Psoas muscle (tissue), 8 donors: ENCODE data around the gene ZSWIM6. TPM values are rescaled to one million over a fixed set of nuclear protein-coding genes. Genes with fewer than 3 reads are reported as not detected.

Source experiments
- ATAC-seq, 4 donors: fragments of 200-7000 bp; cut with Tn5 transposase; one replicate each; pipeline ENCODE4 v1.9.1; 2020; ENCODE audit warnings: moderate library complexity in 3 of 4, mild to moderate bottlenecking in 2 of 4
- DNase-seq, 2 donors: peaks; one replicate each; pipeline ENCODE4 v3.0.0-alpha.2; 2020
- H3K27ac ChIP-seq: fragments of 200-600 bp; one replicate; pipeline ENCODE4 v1.8.0; 2022
- H3K27me3 ChIP-seq, 3 donors: fragments of 200-600 bp in 1 of 3; one replicate each; pipeline versions ENCODE4 v1.6.1 to v1.8.0; 2013 to 2022; ENCODE audit warnings: low read length in 2 of 3, mild to moderate bottlenecking in 2 of 3, moderate library complexity in 1 of 3; ENCODE audit not compliant: insufficient read depth in 3 of 3
- H3K36me3 ChIP-seq, 2 donors: fragments of 200-600 bp in 1 of 2; one replicate each; pipeline versions ENCODE4 v1.6.1 to v1.8.0; 2013 to 2022; ENCODE audit warnings: low read depth in 1 of 2, mild to moderate bottlenecking in 1 of 2, moderate library complexity in 1 of 2; ENCODE audit not compliant: insufficient read depth in 1 of 2
- H3K4me1 ChIP-seq: fragments of 200-600 bp; one replicate; pipeline ENCODE4 v1.8.0; 2022
- H3K4me3 ChIP-seq: fragments of 200-600 bp; one replicate; pipeline ENCODE4 v1.8.0; 2022; ENCODE audit warnings: mild to moderate bottlenecking
- H3K9me3 ChIP-seq: fragments of 200-600 bp; one replicate; pipeline ENCODE4 v1.8.0; 2022
- CTCF ChIP-seq: fragments of 200-600 bp; IDR thresholded peaks from one replicate; pipeline ENCODE4 v1.8.0; 2022; ENCODE audit warnings: antibody characterized with exemption
- WGBS, 3 donors: extraction: QIAGEN DNeasy Blood & Tissue Kit; methylation state at CpG; one replicate each; pipeline versions ENCODE4 v1.1.6 to v1.1.7; 2013; 5-methylcytosine and 5-hydroxymethylcytosine counted together
- intact Hi-C, 2 donors: fragments of 100-400 bp; cut with DNase I; formaldehyde crosslinking; loops; one replicate each; pipeline versions ENCODE4 v1.11.0 to v1.14.2; 2022
- polyA plus RNA-seq, 3 donors: library from polyadenylated mRNA; stranded (reverse); fragments of 200-250 nt; gene quantifications; one replicate each; pipeline ENCODE4 v1.2.3, GENCODE V29; 2013
- total RNA-seq, 4 donors: library from RNA; stranded (reverse); fragmentation: NEBNext Ultra II Directional in 2 of 4; extraction: Animal tissue kit (Norgen Biotek cat#: 25700) in 2 of 4; gene quantifications; one replicate each; pipeline versions ENCODE4 v1.2.1 to v1.2.4, GENCODE V29; 2021 to 2023
- donor health status: healthy with polysubstance abuse.
- donor health status: DM: no; HTN: no; CAD: no; lungs with moderate emphysema.
- donor health status: Bipolar disorder and iron deficiency.
- donor health status: healthy.
- donor health status: DM: yes; HTN: yes; CAD: no.
- donor health status: DM: no; HTN: no; CAD: no.
- donor health status: DM: no; HTN: no; CAD: no.
- donor health status: DM: yes; HTN: yes; CAD: no.

The ZSWIM6 gene
- total and polyA plus RNA-seq, 7 donors, result 1.4 to 6.3 (median 4.0) TPM

- DNase-seq, result no peak
- ATAC-seq, result no peak
- intact Hi-C loops, result no loop called here
- Histone ChIP-seq H3K27me3 (peaks cover 0 to 13% (median 5%) of the 10 kb centered on the region in 3 donors), H3K27ac (no peak overlapping the region), H3K36me3 (peaks cover 0 to 2% of the 10 kb centered on the region in 2 donors), H3K4me3 (no peak overlapping the region), H3K9me3 (no peaks in the 10 kb centered on the region), H3K4me1 (no peaks in the 10 kb centered on the region)
- WGBS, 3 donors, result 91 to 98% (median 96%) methylated on average over 1 of the region's 1 CpG
- TF ChIP-seq CTCF, result no peak
Observed at GRCh38 chr5:61307611-61308010, 24.4 kb upstream of the ZSWIM6 start.

GRCh38 chr5:61308712-61309111, 23.3 kb upstream of the ZSWIM6 start:
- no peaks in the 10 kb centered on the region for H3K9me3 ChIP-seq
- H3K27ac ChIP-seq, result no peak overlapping the region
- no peak overlapping the region for H3K4me3 ChIP-seq
- peaks cover 0 to 2% of the 10 kb centered on the region in 2 donors for H3K36me3 ChIP-seq
- H3K4me1 ChIP-seq, result no peaks in the 10 kb centered on the region
- H3K27me3 ChIP-seq, result peaks cover 0 to 13% (median 5%) of the 10 kb centered on the region in 3 donors
- intact Hi-C loops, result no loop called here
- no peak for ATAC-seq
- no peak for DNase-seq
- no peak for TF ChIP-seq CTCF
- 73 to 81% (median 77%) methylated on average over 1 of the region's 1 CpG for WGBS, 3 donors

- intact Hi-C loops, result no loop called here
- Histone ChIP-seq H3K4me3 (no peak overlapping the region), H3K9me3 (no peaks in the 10 kb centered on the region), H3K36me3 (peaks cover 0 to 2% of the 10 kb centered on the region in 2 donors), H3K27ac (no peak overlapping the region), H3K27me3 (peaks cover 0 to 13% (median 4%) of the 10 kb centered on the region in 3 donors), H3K4me1 (peaks cover under 1% of the 10 kb centered on the region)
- WGBS, 3 donors, result 81% methylated on average over 5 of the region's 5 CpGs
- DNase-seq (no peak), ATAC-seq (no peak)
- TF ChIP-seq CTCF, result no peak
Observed at GRCh38 chr5:61309115-61309514, 22.9 kb upstream of the ZSWIM6 start.

GRCh38 chr5:61311056-61311610, 20.9 kb upstream of the ZSWIM6 start:
- ATAC-seq (no peak), DNase-seq (no peak)
- Histone ChIP-seq H3K4me1 (peaks cover 6% of the 10 kb centered on the region), H3K36me3 (no peaks in the 10 kb centered on the region), H3K9me3 (no peaks in the 10 kb centered on the region), H3K27ac (no peak overlapping the region), H3K4me3 (no peak overlapping the region), H3K27me3 (peaks cover 0 to 13% (median 4%) of the 10 kb centered on the region in 3 donors)
- no peak for TF ChIP-seq CTCF
- 80 to 87% (median 81%) methylated on average over 5 of the region's 5 CpGs for WGBS, 3 donors
- intact Hi-C loops, result no loop called here
